AG04449 (cell line): ENCODE measurements around the gene KYAT1.
"Not testable (repeated sequence)": the region's sequence is repeated elsewhere in the genome, so short reads cannot be mapped to it uniquely, and the experiment has no call there.

Source experiments
- CTCF ChIA-PET: fragments of 350-600 bp; formaldehyde crosslinking; extraction: SDS; loops from one replicate; lab custom pipeline; 2021; ENCODE audit warnings: antibody characterized with exemption; lab: Yijun Ruan, JAX
- POLR2A ChIA-PET: fragments of 400-600, 350-600 bp; formaldehyde crosslinking; extraction: SDS; loops from one replicate; lab custom pipeline; 2020; ENCODE audit warnings: antibody characterized with exemption, inconsistent platforms; lab: Yijun Ruan, JAX
- DNase-seq: peaks from one replicate; pipeline ENCODE4 v3.0.0-alpha.2; 2010; ENCODE audit warnings: low read depth, low spot score
- H3K4me3 ChIP-seq: 2 replicates; pipeline ENCODE4 v1.5.1; 2011; ENCODE audit warnings: low read depth, mild to moderate bottlenecking, control low read depth, low read length
- TF ChIP-seq, protein P1 (sequence below): IDR thresholded peaks from one replicate; pipeline ENCODE4 v1.5.1; 2011; ENCODE audit warnings: mild to moderate bottlenecking, moderate library complexity, low read length, control low read depth, inconsistent platforms; ENCODE audit not compliant: insufficient read depth; ENCODE audit errors: missing control alignments

Gene KYAT1

GRCh38 chr9:128860937-128861336 lies 20.8 kb downstream of the KYAT1 start:
- no peak overlapping the region for H3K4me3 ChIP-seq
- ChIA-PET POLR2A (no interaction called here), CTCF (interaction anchor here (0.8 to 12.6 kb wide), 16 partner anchors 8 to 258 kb away, joined by 3 to 294 read pairs (median 6); partner anchors contain the start of genes KYAT1, LRRC8A, PHYHD1 and SH3GLB2)
- DNase-seq, result no peak
- TF ChIP-seq, protein P1, sequence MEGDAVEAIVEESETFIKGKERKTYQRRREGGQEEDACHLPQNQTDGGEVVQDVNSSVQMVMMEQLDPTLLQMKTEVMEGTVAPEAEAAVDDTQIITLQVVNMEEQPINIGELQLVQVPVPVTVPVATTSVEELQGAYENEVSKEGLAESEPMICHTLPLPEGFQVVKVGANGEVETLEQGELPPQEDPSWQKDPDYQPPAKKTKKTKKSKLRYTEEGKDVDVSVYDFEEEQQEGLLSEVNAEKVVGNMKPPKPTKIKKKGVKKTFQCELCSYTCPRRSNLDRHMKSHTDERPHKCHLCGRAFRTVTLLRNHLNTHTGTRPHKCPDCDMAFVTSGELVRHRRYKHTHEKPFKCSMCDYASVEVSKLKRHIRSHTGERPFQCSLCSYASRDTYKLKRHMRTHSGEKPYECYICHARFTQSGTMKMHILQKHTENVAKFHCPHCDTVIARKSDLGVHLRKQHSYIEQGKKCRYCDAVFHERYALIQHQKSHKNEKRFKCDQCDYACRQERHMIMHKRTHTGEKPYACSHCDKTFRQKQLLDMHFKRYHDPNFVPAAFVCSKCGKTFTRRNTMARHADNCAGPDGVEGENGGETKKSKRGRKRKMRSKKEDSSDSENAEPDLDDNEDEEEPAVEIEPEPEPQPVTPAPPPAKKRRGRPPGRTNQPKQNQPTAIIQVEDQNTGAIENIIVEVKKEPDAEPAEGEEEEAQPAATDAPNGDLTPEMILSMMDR, result no peak

DNA sequence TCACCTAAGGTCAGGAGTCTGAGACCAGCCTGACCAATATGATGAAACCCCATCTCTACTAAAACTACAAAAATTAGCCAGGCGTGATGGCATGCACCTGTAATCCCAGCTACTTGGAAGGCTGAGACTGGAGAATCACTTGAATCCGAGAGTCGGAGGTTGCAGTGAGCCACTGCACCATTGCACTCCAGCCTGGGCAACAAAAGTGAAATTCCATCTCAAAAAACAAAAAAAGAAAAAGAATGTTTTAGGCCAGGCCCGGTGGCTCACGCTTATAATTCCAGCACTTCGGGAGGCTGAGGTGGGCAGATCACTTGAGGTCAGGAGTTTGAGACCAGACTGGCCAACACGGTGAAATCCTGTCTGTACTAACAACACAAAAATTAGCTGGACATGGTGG lies 23.3 kb downstream of the KYAT1 start:
- H3K4me3 ChIP-seq, DNase-seq, POLR2A ChIA-PET: not testable (repeated sequence)
- CTCF ChIA-PET, result interaction anchor here (1.1 to 12.6 kb wide), 2 partner anchors 68 to 171 kb away, joined by 3 to 294 read pairs; no protein-coding TSS in a partner anchor

DNA sequence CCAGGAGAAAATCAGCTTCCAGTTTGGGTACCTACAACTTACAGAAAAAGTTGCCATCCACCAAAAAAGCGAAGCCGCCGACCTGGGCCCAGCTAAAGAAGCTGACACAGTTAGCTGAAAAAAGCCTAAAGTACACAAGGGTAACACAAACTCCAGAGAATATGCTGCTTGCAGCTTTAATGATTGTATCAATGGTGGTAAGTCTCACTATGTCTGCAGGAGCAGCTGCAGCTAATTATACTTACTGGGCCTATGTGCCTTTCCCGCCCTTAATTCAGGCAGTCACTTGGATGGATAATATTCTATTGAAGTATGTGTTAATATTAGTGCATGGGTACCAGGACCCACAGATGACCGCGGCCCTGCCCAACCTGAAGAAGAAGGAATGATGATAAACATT lies 27.3 kb downstream of the KYAT1 start:
- POLR2A ChIA-PET, DNase-seq, H3K4me3 ChIP-seq: not testable (repeated sequence)
- CTCF ChIA-PET, result interaction anchor here (1.0 to 4.2 kb wide), 4 partner anchors 9 to 74 kb away, joined by 3 to 36 read pairs (median 18); partner anchors contain the start of gene ENDOG

- DNase-seq, POLR2A ChIA-PET, H3K4me3 ChIP-seq: not testable (repeated sequence)
- CTCF ChIA-PET, result interaction anchor here (0.7 to 4.2 kb wide), 10 partner anchors 8 to 277 kb away, joined by 3 to 36 read pairs (median 4); no protein-coding TSS in a partner anchor
Observed at GRCh38 chr9:128852646-128853045, 29.1 kb downstream of the KYAT1 start.

GRCh38 chr9:128851779-128852600 lies 29.8 kb downstream of the KYAT1 start:
- CTCF ChIA-PET, result interaction anchor here (0.7 to 4.2 kb wide), 11 partner anchors 8 to 277 kb away, joined by 3 to 36 read pairs (median 3); partner anchors contain the start of gene SH3GLB2
- H3K4me3 ChIP-seq, DNase-seq, POLR2A ChIA-PET: not testable (repeated sequence)

DNA sequence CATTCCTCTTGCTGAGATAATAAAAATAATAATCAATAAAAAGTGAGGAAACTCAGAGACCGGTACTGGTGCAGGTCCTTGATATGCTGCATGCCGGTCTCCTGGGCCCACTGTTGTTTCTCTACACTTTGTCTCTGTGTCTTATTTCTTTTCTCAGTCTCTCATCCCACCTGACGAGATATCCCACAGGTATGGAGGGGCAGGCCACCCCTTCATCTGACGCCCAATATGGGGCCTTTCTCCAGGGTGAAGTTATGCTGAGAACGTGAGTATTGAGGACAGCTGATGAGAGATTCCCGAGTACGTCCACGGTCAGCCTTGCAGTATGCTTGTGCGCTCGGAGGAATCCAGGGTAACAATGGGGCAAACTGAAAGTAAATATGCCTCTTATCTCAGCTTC lies 30.7 kb downstream of the KYAT1 start:
- CTCF ChIA-PET, result interaction anchor here (0.9 to 4.2 kb wide), 2 partner anchors 78 to 177 kb away, joined by 3 to 36 read pairs; partner anchors contain the start of gene SH3GLB2
- POLR2A ChIA-PET, result not testable (repeated sequence)

DNA sequence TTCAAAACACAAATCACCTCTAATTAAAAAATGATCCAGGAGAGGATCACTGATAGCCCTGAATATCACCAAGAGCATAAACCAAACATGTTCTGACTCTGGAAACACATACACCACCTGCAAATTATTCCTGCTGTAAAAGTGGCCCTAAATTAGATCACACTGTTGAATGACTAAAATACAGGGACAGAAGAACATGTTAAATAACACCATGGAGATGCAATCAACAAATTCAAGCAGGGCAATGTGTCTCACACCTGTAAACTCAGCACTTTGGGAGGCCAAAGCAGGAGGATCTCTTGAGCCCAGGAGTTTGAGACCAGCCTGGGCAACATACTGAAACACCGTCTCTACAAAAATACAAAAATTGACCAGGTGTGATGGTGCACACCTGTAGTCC lies 33.9 kb downstream of the KYAT1 start:
- DNase-seq, result no peak
- CTCF ChIA-PET, result interaction anchor here (3.4 kb wide), 1 partner anchor 80 kb away, joined by 16 read pairs; no protein-coding TSS in a partner anchor
- POLR2A ChIA-PET, result no interaction called here
- no peak overlapping the region for H3K4me3 ChIP-seq
- TF ChIP-seq, protein P1, result no peak

More for the DNA sequence above, 30.7 kb downstream of the KYAT1 start:
- not testable (repeated sequence) for DNase-seq, H3K4me3 ChIP-seq

- H3K4me3 ChIP-seq, result no peak overlapping the region
- ChIA-PET POLR2A (interaction anchor here (1.7 kb wide), 1 partner anchor 29 kb away, joined by 3 read pairs; no protein-coding TSS in a partner anchor), CTCF (interaction anchor here (3.0 to 3.4 kb wide), 2 partner anchors 16 to 82 kb away, joined by 15 to 16 read pairs; no protein-coding TSS in a partner anchor)
- TF ChIP-seq, protein P1, result no peak
- DNase-seq, result no peak
Observed at GRCh38 chr9:128846680-128847030, 35.1 kb downstream of the KYAT1 start.
